ENCODE results near the gene TIMM17B. TPM values are rescaled to one million over a fixed set of nuclear protein-coding genes. Genes with fewer than 3 reads are reported as not detected.

The TIMM17B gene
- total RNA-seq, 2 donors from 2014 or later, result 49.2 to 56.5 TPM

DNA sequence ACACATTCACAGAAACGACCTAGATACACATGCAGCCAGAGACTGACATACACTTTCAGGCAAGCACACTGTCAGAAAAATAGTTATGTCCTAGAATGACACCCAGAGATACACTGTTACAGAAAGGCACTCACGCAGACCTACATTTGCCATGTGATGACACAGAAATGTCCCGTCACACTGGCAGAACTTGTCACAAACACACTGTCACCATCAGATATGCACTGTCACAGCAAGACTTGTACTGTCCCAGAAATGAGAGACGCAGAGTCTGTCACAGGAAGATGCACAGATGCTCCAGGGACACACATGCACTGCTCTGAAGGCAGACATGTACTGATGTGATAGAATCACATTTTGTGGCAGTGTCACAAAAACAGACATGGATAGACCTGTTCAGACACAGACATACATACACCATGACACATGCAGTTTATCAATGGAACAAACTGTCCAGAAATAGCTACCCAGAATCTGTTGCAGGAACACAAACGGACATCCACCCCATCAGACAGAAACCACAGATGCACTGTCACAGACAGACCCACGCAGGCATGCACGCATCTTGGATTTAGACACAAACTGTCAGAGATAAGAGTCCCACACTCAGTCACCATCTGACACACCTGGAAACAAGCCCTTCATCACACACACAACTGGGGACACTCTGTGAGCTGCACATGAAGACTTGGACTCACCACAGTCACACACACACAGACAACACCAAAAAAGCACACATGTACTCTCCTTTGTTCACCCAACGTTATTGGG, 22.6 kb upstream of the TIMM17B start:
- Histone ChIP-seq H3K4me1 (peaks cover 0 to 24% of the 10 kb centered on the region in 2 donors), H3K9me3 (no peaks in the 10 kb centered on the region), H3K27me3 (no peaks in the 10 kb centered on the region), H3K4me3 (peak overlapping the region in 1 of 2 donors; percentile 53), H3K27ac (peak overlapping the region; percentile 70 to 87), H3K36me3 (peaks cover 22% of the 10 kb centered on the region)
- TF ChIP-seq, protein P1, sequence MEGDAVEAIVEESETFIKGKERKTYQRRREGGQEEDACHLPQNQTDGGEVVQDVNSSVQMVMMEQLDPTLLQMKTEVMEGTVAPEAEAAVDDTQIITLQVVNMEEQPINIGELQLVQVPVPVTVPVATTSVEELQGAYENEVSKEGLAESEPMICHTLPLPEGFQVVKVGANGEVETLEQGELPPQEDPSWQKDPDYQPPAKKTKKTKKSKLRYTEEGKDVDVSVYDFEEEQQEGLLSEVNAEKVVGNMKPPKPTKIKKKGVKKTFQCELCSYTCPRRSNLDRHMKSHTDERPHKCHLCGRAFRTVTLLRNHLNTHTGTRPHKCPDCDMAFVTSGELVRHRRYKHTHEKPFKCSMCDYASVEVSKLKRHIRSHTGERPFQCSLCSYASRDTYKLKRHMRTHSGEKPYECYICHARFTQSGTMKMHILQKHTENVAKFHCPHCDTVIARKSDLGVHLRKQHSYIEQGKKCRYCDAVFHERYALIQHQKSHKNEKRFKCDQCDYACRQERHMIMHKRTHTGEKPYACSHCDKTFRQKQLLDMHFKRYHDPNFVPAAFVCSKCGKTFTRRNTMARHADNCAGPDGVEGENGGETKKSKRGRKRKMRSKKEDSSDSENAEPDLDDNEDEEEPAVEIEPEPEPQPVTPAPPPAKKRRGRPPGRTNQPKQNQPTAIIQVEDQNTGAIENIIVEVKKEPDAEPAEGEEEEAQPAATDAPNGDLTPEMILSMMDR (IDR thresholded peaks at IDR 0.05), result no peak
- no peak for DNase-seq (ENCODE audit: low spot score)

DNA sequence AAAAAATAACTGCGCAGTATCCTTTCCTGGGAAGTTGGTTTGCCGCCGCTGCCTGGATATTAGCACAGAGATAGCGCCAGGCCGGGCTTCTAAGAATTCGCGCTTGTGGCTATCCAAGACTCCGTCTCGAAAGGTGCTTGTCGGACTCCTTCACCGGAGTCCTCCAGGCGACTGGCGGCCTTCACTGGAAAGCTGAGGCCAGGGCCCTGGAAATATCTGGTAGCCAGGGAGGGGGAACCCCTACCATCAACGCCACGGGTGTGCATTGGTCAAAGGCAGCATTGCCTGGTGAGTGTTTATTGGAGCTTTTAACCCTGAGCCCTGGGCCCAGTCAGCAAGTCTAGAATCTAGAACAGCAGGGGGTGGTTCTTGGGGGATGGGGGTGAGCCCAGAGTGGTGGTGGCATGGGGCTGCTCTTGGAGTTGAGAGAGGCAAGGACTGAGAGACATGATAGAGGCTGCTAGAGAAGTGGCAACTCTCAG, 21.8 kb upstream of the TIMM17B start:
- no peaks in the 10 kb centered on the region for H3K27me3 ChIP-seq
- peaks cover 0 to 24% of the 10 kb centered on the region in 2 donors for H3K4me1 ChIP-seq
- TF ChIP-seq, protein P1 (IDR thresholded peaks at IDR 0.05), result no peak
- DNase-seq (ENCODE audit: low spot score), result no peak
- peaks cover 22% of the 10 kb centered on the region for H3K36me3 ChIP-seq
- peak overlapping the region; percentile 26 to 53 for H3K4me3 ChIP-seq
- peak overlapping the region; percentile 70 to 87 for H3K27ac ChIP-seq
- no peaks in the 10 kb centered on the region for H3K9me3 ChIP-seq

DNA sequence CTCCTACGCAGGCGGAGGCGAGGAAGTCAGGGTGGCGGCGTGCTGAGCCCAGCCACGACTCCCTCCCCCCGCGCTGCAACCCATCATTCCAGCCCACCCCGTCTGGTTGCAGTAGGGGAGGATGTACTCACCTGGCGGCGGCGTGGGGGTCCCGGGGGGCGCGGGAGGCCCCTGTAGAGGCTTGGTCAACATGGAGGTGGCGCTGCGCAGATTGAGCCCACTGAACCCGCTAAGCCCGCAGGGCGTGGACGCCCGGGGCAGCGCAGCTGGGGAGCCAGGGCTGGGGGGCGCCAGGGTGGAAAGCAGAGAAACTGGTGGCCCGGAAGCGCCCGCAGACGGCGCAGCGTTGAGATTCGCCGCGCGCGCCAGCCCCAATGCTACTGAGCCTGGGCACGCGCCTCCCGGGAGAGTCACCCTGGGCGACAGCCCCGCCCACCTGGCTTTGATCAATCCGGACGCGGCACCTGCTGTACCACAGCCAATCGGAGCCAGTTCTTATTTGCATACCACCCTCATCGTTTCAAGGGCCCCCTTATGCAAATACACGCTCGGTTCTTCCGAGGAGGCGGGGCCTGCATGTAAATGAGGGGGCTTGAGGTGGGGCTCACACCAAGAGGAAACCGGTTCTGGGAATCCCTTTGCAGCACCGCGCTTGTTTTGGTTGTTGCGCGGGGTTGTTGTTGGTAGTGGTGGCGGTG, 21.2 kb upstream of the TIMM17B start, which contains the start of gene PIM2:
Gene PIM2, minus strand, starts transcription at position 382 of the 698 bp plus-strand sequence. Its CDS starts 190 bp downstream, at position 192.
- Histone ChIP-seq H3K36me3 (peaks cover 16% of the 10 kb centered on the region), H3K4me1 (peaks cover 0 to 24% of the 10 kb centered on the region in 2 donors), H3K4me3 (peak within 1 kb of the TSS; percentile 53 to 61), H3K9me3 (no peaks in the 10 kb centered on the region), H3K27me3 (no peaks in the 10 kb centered on the region), H3K27ac (peak within 1 kb of the TSS; percentile 70 to 87)
- TF ChIP-seq, protein P1 (IDR thresholded peaks at IDR 0.05), result no peak
- peak; percentile 92 for DNase-seq (ENCODE audit: low spot score)

DNA sequence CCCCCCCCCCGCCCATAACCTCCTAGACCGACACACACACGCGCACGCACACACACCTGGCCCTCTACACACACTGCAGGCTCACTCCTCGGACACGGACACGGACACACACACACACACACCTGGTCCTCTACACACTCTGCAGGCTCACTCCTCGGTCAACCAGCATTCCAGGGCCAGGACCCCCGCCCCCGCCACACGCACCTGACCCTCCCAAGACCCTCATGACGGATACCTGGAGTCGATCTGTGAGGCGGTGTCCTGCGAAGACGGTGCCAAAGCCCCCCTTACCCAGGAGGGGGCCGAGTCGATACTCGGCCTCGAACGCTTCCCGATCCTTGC, 20.7 kb upstream of the TIMM17B start:
- no peaks in the 10 kb centered on the region for H3K27me3 ChIP-seq
- peak overlapping the region; percentile 70 to 87 for H3K27ac ChIP-seq

DNA sequence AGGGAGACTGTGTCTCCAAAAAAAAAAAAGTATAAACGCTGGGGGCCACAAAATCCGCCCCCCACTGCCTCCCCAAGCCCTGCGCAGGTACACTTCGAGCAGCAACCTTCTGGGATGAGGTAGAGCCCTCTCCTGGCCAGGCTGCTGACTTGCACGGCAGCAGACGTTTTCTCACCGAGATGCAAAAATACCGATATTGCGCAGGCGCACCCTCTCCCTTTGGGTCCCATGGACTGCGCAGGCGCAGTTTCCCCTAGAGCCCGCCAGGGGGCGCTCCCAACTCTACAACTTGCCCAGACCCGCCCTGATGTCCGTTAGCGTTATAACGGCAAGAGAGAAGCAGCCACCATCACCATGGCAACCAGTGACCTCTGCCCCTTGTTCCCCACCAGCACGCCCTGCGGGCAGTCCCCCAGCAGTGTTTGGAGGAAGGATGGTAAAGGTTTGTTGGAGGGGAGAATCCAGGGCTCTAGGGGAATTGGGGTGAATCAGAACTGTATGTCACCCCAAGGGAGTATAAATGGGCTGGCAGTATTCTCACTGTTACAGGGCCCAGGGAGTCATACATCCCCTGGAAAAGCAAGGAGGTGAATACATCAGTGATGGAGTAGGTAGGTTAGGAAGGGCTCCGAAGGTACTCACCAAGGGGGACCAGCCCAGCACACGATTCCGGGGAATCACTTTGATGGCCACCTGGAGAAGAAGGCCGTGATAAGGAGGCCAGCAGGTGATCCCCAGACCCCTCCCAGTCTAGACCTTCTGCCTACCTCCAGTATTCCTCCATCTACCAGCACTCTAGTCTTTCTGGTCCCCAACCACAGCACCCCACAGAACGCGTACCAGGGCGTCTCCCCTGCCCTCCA, 19.8 kb upstream of the TIMM17B start:
- DNase-seq (ENCODE audit: low spot score), result peak; percentile 92
- Histone ChIP-seq H3K27me3 (no peaks in the 10 kb centered on the region), H3K4me3 (peak overlapping the region in 1 of 2 donors; percentile 27), H3K4me1 (peaks cover 0 to 24% of the 10 kb centered on the region in 2 donors), H3K27ac (peak overlapping the region; percentile 70 to 87), H3K9me3 (no peaks in the 10 kb centered on the region), H3K36me3 (peaks cover 3% of the 10 kb centered on the region)
- TF ChIP-seq, protein P1 (IDR thresholded peaks at IDR 0.05), result peak; percentile 69 to 92

More for the DNA sequence above, 20.7 kb upstream of the TIMM17B start:
- TF ChIP-seq, protein P1 (IDR thresholded peaks at IDR 0.05), result no peak
- DNase-seq (ENCODE audit: low spot score), result no peak
- H3K4me3 ChIP-seq, result peak overlapping the region; percentile 53 to 61
- H3K9me3 ChIP-seq, result no peaks in the 10 kb centered on the region
- peaks cover 10% of the 10 kb centered on the region for H3K36me3 ChIP-seq
- H3K4me1 ChIP-seq, result peaks cover 0 to 24% of the 10 kb centered on the region in 2 donors
